ENCODE measurements around the gene HAPLN3. TPM values are rescaled to one million over a fixed set of nuclear protein-coding genes. Genes with fewer than 3 reads are reported as not detected.

Gene HAPLN3
- total and polyA plus RNA-seq, 9 donors, result 2.7 to 10.0 (median 3.9) TPM

DNA sequence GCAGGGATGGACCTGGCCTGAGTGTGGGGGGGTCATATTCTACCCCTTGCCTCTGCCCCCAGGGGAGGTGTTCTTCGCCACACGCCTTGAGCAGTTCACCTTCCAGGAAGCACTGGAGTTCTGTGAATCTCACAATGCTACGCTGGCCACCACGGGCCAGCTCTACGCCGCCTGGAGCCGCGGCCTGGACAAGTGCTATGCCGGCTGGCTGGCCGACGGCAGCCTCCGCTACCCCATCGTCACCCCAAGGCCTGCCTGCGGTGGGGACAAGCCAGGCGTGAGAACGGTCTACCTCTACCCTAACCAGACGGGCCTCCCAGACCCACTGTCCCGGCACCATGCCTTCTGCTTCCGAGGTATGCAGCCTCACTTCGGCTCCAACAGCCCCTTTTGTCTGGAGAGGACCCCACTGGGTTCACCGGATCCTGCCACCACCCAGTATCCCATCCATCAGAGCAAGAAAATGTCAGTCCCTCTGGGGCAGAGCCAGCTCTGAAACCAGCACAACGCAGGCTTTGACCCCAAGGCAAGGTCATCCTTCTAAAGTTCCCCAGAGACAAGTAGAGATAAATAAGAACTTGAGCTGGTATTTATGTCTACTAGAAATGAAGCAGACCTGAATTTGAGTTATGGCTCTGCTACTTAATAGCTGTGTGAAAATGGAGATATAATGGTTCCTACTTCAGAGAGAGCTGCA lies 45.8 kb downstream of the HAPLN3 start:
- no peak overlapping the region for H3K4me3 ChIP-seq
- H3K27ac ChIP-seq, result no peak overlapping the region
- no peaks in the 10 kb centered on the region for H3K4me1 ChIP-seq (ENCODE audit: insufficient read depth)
- H3K27me3 ChIP-seq, result no peaks in the 10 kb centered on the region
- H3K36me3 ChIP-seq, result no peaks in the 10 kb centered on the region
- TF ChIP-seq, protein P1, sequence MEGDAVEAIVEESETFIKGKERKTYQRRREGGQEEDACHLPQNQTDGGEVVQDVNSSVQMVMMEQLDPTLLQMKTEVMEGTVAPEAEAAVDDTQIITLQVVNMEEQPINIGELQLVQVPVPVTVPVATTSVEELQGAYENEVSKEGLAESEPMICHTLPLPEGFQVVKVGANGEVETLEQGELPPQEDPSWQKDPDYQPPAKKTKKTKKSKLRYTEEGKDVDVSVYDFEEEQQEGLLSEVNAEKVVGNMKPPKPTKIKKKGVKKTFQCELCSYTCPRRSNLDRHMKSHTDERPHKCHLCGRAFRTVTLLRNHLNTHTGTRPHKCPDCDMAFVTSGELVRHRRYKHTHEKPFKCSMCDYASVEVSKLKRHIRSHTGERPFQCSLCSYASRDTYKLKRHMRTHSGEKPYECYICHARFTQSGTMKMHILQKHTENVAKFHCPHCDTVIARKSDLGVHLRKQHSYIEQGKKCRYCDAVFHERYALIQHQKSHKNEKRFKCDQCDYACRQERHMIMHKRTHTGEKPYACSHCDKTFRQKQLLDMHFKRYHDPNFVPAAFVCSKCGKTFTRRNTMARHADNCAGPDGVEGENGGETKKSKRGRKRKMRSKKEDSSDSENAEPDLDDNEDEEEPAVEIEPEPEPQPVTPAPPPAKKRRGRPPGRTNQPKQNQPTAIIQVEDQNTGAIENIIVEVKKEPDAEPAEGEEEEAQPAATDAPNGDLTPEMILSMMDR (IDR thresholded peaks at IDR 0.05), result no peak
- TF ChIP-seq POLR2A (IDR thresholded peaks at IDR 0.05), result no peak
- TF ChIP-seq EP300 (IDR thresholded peaks at IDR 0.05), result no peak
- no peaks in the 10 kb centered on the region for H3K9me3 ChIP-seq
- no peak for DNase-seq
- 71 to 81% (median 79%) methylated on average over 21 to 22 of the region's 22 CpGs for WGBS, 3 donors
- intact Hi-C loops (cut with DNase I), result no loop called here

DNA sequence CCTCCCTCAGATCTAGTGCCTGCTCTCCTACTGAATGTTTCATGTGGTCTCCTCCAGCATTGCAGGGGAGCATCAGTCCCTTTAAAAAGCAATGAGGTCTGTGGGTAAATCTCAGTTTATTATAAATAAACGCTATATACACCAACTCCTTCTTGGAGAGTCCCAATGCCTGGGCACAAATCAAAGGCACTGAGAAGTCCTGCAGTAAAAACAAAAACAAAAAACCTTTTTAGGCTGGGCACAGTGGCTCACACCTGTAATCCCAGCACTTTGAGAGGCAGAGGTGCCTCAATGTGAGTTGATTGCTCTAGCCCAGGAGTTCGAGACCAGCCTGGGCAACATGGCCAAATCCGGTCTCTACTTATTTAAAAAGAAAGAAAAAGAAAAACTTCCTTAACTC lies 47.1 kb downstream of the HAPLN3 start:
- Histone ChIP-seq H3K9me3 (no peaks in the 10 kb centered on the region), H3K27me3 (no peaks in the 10 kb centered on the region), H3K4me1 (ENCODE audit: insufficient read depth) (no peaks in the 10 kb centered on the region), H3K4me3 (no peak overlapping the region), H3K27ac (no peak overlapping the region), H3K36me3 (no peaks in the 10 kb centered on the region)
- TF ChIP-seq EP300 (IDR thresholded peaks at IDR 0.05) (no peak), POLR2A (IDR thresholded peaks at IDR 0.05) (no peak)
- TF ChIP-seq, protein P1 (IDR thresholded peaks at IDR 0.05), result no peak
- intact Hi-C loops (cut with DNase I), result no loop called here
- DNase-seq, result no peak
- WGBS, 3 donors, result 82 to 86% (median 82%) methylated on average over 3 of the region's 3 CpGs

DNA sequence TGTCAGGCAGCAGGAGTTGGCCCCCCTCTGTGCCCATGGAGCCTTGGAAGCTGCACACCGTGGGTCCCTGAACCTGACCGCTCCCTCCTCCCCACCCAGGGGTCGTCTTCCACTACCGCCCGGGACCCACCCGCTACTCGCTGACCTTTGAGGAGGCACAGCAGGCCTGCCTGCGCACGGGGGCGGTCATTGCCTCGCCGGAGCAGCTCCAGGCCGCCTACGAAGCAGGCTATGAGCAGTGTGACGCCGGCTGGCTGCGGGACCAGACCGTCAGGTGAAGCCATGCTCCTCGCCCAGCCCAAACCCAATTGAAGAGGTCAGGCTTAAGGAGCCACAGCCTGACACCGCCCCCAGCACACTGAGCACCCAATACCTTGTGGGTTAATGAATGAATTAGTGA lies 48.2 kb downstream of the HAPLN3 start:
- intact Hi-C loops (cut with DNase I), result no loop called here
- WGBS, 3 donors, result 83 to 89% (median 84%) methylated on average over 20 of the region's 20 CpGs
- no peak overlapping the region for H3K27ac ChIP-seq

DNA sequence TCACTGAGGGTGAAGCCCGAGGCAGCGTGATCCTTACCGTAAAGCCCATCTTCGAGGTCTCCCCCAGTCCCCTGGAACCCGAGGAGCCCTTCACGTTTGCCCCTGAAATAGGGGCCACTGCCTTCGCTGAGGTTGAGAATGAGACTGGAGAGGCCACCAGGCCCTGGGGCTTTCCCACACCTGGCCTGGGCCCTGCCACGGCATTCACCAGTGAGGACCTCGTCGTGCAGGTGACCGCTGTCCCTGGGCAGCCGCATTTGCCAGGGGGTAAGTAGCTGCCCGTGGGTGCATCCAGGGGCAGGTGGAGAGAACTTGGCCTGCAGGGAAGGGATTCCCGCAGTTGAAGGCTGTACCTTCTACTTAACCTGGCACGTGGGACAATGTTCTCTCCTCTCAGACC lies 49.7 kb downstream of the HAPLN3 start:
- 89 to 96% (median 95%) methylated on average over 15 of the region's 15 CpGs for WGBS, 3 donors
- H3K9me3 ChIP-seq, result no peaks in the 10 kb centered on the region
- H3K27me3 ChIP-seq, result no peaks in the 10 kb centered on the region
- TF ChIP-seq EP300 (IDR thresholded peaks at IDR 0.05) (no peak), POLR2A (IDR thresholded peaks at IDR 0.05) (no peak)
- TF ChIP-seq, protein P1 (IDR thresholded peaks at IDR 0.05), result no peak
- no peaks in the 10 kb centered on the region for H3K36me3 ChIP-seq
- no peak for DNase-seq
- no peak overlapping the region for H3K27ac ChIP-seq
- intact Hi-C loops (cut with DNase I), result no loop called here
- H3K4me1 ChIP-seq (ENCODE audit: insufficient read depth), result no peaks in the 10 kb centered on the region
- H3K4me3 ChIP-seq, result no peak overlapping the region

More for the DNA sequence above, 48.2 kb downstream of the HAPLN3 start:
- Histone ChIP-seq H3K9me3 (no peaks in the 10 kb centered on the region), H3K27me3 (no peaks in the 10 kb centered on the region), H3K4me1 (ENCODE audit: insufficient read depth) (no peaks in the 10 kb centered on the region), H3K4me3 (no peak overlapping the region), H3K36me3 (no peaks in the 10 kb centered on the region)
- TF ChIP-seq, protein P1 (IDR thresholded peaks at IDR 0.05), result no peak
- no peak for TF ChIP-seq EP300 (IDR thresholded peaks at IDR 0.05)
- no peak for TF ChIP-seq POLR2A (IDR thresholded peaks at IDR 0.05)
- no peak for DNase-seq

Measured in ovary (tissue), 9 donors.